ENCODE data around the gene ARHGEF3.
"Not testable (repeated sequence)": the region's sequence is repeated elsewhere in the genome, so short reads cannot be mapped to it uniquely, and the experiment has no call there.

DNA sequence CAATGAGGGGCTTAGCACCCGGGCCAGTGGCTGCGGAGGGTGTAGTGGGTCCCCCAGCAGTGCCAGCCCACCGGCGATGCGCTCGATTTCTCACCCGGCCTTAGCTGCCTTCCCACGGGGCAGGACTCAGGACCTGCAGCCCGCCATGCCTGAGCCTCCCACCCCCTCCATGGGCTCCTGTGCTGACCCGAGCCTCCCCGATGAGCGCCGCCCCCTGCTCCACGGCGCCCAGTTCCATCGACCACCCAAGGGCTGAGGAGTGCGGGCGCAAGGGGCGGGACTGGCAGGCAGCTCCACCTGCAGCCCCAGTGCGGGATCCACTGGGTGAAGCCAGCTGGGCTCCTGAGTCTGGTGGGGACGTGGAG lies 109.8 kb downstream of the ARHGEF3 start:
- TF ChIP-seq, protein P1, sequence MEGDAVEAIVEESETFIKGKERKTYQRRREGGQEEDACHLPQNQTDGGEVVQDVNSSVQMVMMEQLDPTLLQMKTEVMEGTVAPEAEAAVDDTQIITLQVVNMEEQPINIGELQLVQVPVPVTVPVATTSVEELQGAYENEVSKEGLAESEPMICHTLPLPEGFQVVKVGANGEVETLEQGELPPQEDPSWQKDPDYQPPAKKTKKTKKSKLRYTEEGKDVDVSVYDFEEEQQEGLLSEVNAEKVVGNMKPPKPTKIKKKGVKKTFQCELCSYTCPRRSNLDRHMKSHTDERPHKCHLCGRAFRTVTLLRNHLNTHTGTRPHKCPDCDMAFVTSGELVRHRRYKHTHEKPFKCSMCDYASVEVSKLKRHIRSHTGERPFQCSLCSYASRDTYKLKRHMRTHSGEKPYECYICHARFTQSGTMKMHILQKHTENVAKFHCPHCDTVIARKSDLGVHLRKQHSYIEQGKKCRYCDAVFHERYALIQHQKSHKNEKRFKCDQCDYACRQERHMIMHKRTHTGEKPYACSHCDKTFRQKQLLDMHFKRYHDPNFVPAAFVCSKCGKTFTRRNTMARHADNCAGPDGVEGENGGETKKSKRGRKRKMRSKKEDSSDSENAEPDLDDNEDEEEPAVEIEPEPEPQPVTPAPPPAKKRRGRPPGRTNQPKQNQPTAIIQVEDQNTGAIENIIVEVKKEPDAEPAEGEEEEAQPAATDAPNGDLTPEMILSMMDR (IDR thresholded peaks at IDR 0.05; ENCODE audit: insufficient read depth, low read length), result not testable (repeated sequence)
- TF ChIP-seq, protein P2, sequence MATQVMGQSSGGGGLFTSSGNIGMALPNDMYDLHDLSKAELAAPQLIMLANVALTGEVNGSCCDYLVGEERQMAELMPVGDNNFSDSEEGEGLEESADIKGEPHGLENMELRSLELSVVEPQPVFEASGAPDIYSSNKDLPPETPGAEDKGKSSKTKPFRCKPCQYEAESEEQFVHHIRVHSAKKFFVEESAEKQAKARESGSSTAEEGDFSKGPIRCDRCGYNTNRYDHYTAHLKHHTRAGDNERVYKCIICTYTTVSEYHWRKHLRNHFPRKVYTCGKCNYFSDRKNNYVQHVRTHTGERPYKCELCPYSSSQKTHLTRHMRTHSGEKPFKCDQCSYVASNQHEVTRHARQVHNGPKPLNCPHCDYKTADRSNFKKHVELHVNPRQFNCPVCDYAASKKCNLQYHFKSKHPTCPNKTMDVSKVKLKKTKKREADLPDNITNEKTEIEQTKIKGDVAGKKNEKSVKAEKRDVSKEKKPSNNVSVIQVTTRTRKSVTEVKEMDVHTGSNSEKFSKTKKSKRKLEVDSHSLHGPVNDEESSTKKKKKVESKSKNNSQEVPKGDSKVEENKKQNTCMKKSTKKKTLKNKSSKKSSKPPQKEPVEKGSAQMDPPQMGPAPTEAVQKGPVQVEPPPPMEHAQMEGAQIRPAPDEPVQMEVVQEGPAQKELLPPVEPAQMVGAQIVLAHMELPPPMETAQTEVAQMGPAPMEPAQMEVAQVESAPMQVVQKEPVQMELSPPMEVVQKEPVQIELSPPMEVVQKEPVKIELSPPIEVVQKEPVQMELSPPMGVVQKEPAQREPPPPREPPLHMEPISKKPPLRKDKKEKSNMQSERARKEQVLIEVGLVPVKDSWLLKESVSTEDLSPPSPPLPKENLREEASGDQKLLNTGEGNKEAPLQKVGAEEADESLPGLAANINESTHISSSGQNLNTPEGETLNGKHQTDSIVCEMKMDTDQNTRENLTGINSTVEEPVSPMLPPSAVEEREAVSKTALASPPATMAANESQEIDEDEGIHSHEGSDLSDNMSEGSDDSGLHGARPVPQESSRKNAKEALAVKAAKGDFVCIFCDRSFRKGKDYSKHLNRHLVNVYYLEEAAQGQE (IDR thresholded peaks at IDR 0.05; ENCODE audit: insufficient replicate concordance, low read depth), result not testable (repeated sequence)
